Suprapubic skin (tissue), 3 donors: ENCODE results near the gene BNC2.

Experiments used
- EP300 ChIP-seq: sonication (generic); formaldehyde crosslinking; IDR thresholded peaks from one replicate; pipeline ENCODE4 v1.6.1; 2017; ENCODE audit warnings: antibody characterized with exemption
- POLR2A ChIP-seq, 2 donors: fragments of 450-650 bp; IDR thresholded peaks; one replicate each; pipeline ENCODE4 v1.6.1; 2017; ENCODE audit warnings: antibody characterized with exemption in 2 of 2, mild to moderate bottlenecking in 2 of 2, moderate library complexity in 2 of 2
- TF ChIP-seq, protein P1 (sequence below), 2 donors: fragments of 200-600 bp in 1 of 2; fragments of 450-650 bp in 1 of 2; sonication (generic) in 1 of 2; IDR thresholded peaks; one replicate each; pipeline ENCODE4 v1.5.1; 2016 to 2019; ENCODE audit warnings: antibody characterized with exemption in 2 of 2, mild to moderate bottlenecking in 1 of 2, moderate library complexity in 1 of 2

- TF ChIP-seq, protein P1, sequence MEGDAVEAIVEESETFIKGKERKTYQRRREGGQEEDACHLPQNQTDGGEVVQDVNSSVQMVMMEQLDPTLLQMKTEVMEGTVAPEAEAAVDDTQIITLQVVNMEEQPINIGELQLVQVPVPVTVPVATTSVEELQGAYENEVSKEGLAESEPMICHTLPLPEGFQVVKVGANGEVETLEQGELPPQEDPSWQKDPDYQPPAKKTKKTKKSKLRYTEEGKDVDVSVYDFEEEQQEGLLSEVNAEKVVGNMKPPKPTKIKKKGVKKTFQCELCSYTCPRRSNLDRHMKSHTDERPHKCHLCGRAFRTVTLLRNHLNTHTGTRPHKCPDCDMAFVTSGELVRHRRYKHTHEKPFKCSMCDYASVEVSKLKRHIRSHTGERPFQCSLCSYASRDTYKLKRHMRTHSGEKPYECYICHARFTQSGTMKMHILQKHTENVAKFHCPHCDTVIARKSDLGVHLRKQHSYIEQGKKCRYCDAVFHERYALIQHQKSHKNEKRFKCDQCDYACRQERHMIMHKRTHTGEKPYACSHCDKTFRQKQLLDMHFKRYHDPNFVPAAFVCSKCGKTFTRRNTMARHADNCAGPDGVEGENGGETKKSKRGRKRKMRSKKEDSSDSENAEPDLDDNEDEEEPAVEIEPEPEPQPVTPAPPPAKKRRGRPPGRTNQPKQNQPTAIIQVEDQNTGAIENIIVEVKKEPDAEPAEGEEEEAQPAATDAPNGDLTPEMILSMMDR (IDR thresholded peaks at IDR 0.05): no peak
- TF ChIP-seq POLR2A (IDR thresholded peaks at IDR 0.05) (no peak), EP300 (no peak)
These were observed 45.7 kb downstream of the BNC2 start for GRCh38 chr9:16824545-16825330.
